WERI-Rb-1 (cell line): ENCODE results near the gene PMVK.
"Not testable (repeated sequence)": the region's sequence is repeated elsewhere in the genome, so short reads cannot be mapped to it uniquely, and the experiment has no call there.

Experiments used
- DNase-seq: peaks from one replicate; pipeline ENCODE4 v3.0.0-alpha.2; 2020
- H3K27ac ChIP-seq: fragments of 250-450 bp; sonication (Bioruptor Pico); 2 replicates; pipeline ENCODE4 v1.5.1; 2020; ENCODE audit warnings: mild to moderate bottlenecking, moderate library complexity
- H3K27me3 ChIP-seq: fragments of 250-450 bp; sonication (Bioruptor Pico); 2 replicates; pipeline ENCODE4 v1.5.1; 2021; ENCODE audit warnings: mild to moderate bottlenecking, low read depth, moderate library complexity; ENCODE audit not compliant: insufficient read depth, severe bottlenecking
- H3K36me3 ChIP-seq: fragments of 250-450 bp; sonication (Bioruptor Pico); 2 replicates; pipeline ENCODE4 v1.5.1; 2020; ENCODE audit warnings: mild to moderate bottlenecking, moderate library complexity
- H3K4me3 ChIP-seq: 2 replicates; pipeline ENCODE4 v1.5.1; 2011; ENCODE audit warnings: low read depth, mild to moderate bottlenecking, control low read depth, low read length
- H3K9me3 ChIP-seq: fragments of 250-450 bp; sonication (Bioruptor Pico); 2 replicates; pipeline ENCODE4 v1.5.1; 2021; ENCODE audit warnings: mild to moderate bottlenecking, moderate library complexity; ENCODE audit not compliant: severe bottlenecking
- CTCF ChIP-seq: IDR thresholded peaks from 2 replicates; pipeline ENCODE4 v1.5.1; 2011; ENCODE audit warnings: low read depth, mild to moderate bottlenecking, control low read depth, inconsistent platforms, low read length

Gene PMVK

DNA sequence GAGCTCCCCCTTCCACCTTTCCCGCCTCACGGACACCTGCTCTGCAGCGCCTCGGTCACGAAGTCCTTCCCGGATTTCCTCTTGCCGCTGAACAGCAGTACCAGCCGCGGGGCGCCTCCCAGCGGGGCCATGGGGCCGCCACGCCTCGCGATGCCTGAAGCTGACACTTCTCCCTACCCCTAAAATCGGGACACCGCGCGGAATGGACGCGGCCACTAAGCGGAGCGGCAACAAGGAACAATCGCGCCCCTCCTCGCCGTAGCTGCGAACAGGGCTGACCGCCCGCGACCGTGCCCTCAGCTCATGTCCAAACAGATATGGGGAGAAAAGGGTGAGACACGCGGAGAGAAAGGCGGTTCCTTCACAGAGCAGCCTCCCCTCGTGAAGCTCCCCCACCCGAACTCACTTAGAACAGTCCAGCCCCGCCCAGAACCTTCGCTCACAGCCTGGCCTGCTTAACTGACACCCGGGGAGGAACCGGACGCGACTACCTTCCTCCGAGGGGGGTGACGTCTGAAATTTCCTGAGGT is at the start of gene PMVK:
TSS of gene PMVK (minus strand) at position 165 of the 530 bp plus-strand sequence. CDS start at position 131, 34 bp downstream.
- Histone ChIP-seq H3K27ac (peak within 1 kb of the TSS; percentile 98), H3K4me3 (peak within 1 kb of the TSS; percentile 75), H3K9me3 (peaks cover 7% of the 10 kb centered on the region), H3K27me3 (no peaks in the 10 kb centered on the region), H3K36me3 (peaks cover 4% of the 10 kb centered on the region; the same call in 1 of the 2 replicates)
- peak; percentile 100 for DNase-seq
- peak; percentile 71 for TF ChIP-seq CTCF

- H3K36me3 ChIP-seq: peaks cover 54% of the 10 kb centered on the region
- no peaks in the 10 kb centered on the region for H3K27me3 ChIP-seq
- DNase-seq: peak; percentile 51
- TF ChIP-seq CTCF: no peak
- H3K9me3 ChIP-seq: no peaks in the 10 kb centered on the region
- H3K4me3 ChIP-seq: peak overlapping the region; percentile 68
- peak overlapping the region; percentile 85 for H3K27ac ChIP-seq
These were observed 47.4 kb upstream of the PMVK start for GRCh38 chr1:154983776-154984466.

DNA sequence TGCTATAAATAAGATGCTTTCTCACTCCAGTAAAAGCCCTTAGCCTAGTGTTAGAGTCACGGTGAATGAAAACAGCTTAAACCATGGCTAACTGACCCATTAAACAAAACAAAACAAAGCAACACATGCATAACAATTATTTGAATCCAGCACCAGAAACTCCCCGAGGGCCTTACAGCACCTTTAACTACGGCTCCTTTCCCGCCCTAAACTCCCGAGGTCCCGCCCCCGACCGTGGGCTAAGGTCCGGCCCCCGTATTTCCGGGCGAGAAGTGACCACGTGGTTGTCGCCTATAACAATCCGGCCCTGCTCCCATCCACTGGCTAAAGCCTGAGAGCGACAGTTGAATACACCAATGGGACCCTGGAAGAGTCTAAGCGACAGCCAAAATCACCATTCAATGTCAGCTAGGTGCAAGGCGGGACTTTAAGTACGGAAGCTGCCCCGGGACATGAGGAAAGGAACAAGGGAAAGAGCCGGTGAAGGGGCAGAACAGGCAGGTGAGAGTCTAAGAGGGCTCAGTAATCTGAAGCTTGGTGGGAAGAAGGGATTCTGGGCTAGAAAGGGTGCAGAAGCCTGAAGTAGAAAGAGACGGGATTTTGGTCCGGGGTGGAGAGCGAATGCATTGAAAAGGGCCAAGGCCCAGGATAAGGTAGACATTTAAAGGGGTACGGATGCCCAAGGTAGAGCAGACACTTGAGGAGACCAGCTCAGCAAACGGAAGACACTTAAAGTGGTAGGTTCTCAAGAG is 46.6 kb upstream of the PMVK start, which contains the start of gene FLAD1:
TSS of gene FLAD1 (plus strand) at position 448 of the 752 bp plus-strand sequence. CDS start 351 bp downstream, outside the sequence.
- no peak for TF ChIP-seq CTCF
- H3K27me3 ChIP-seq: no peaks in the 10 kb centered on the region
- peak; percentile 100 for DNase-seq
- peak within 1 kb of the TSS; percentile 68 for H3K4me3 ChIP-seq
- no peaks in the 10 kb centered on the region for H3K9me3 ChIP-seq
- peaks cover 51% of the 10 kb centered on the region for H3K36me3 ChIP-seq
- peak within 1 kb of the TSS; percentile 91 for H3K27ac ChIP-seq

GRCh38 chr1:154982341-154982740 is 45.8 kb upstream of the PMVK start:
- DNase-seq: no peak
- no peaks in the 10 kb centered on the region for H3K27me3 ChIP-seq
- H3K36me3 ChIP-seq: peaks cover 51% of the 10 kb centered on the region
- peak overlapping the region; percentile 68 for H3K4me3 ChIP-seq
- peak overlapping the region; percentile 91 for H3K27ac ChIP-seq
- no peaks in the 10 kb centered on the region for H3K9me3 ChIP-seq
- TF ChIP-seq CTCF: no peak

DNA sequence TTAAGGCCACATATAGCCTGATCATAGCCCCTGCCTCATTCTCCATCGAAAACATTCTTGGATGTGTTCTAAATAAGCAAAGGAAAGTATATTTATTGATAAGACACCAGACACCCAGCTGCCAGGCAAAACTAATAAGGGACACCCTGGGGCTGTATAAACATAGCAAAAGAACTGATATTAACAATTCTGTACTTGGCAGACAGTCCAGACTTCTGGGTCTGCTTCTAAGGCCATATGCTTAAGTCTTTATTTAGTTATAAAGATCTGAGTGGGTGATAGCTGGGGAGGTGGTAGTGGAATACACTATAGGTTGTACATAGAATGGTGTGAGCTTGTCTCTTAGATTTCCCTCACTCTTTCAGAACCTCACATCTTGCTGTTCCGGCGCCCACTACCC is 41.8 kb upstream of the PMVK start:
- no peaks in the 10 kb centered on the region for H3K9me3 ChIP-seq
- DNase-seq: no peak
- TF ChIP-seq CTCF: no peak
- no peak overlapping the region for H3K27ac ChIP-seq
- H3K36me3 ChIP-seq: peaks cover 43% of the 10 kb centered on the region
- H3K27me3 ChIP-seq: no peaks in the 10 kb centered on the region
- no peak overlapping the region for H3K4me3 ChIP-seq

- not testable (repeated sequence) for DNase-seq, H3K4me3 ChIP-seq, H3K27ac ChIP-seq, H3K9me3 ChIP-seq, H3K27me3 ChIP-seq
- H3K36me3 ChIP-seq: peaks cover 43% of the 10 kb centered on the region
These were observed 41.2 kb upstream of the PMVK start for GRCh38 chr1:154977762-154978161.
